Activated T-helper 1 cell treated with anti-CD3 and anti-CD28 coated beads, Interleukin-2, amount 50 U/mL, for 16 hours (primary cell): ENCODE measurements around the gene KRTAP5-6.

Experiments used
- DNase-seq, 2 donors: peaks; one replicate each; pipeline ENCODE4 v3.0.0-alpha.2; 2020; ENCODE audit warnings: low read depth in 1 of 2, low spot score in 1 of 2

The KRTAP5-6 gene, protein sequence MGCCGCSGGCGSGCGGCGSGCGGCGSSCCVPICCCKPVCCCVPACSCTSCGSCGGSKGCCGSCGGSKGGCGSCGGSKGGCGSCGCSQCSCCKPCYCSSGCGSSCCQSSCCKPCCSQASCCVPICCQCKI

DNA sequence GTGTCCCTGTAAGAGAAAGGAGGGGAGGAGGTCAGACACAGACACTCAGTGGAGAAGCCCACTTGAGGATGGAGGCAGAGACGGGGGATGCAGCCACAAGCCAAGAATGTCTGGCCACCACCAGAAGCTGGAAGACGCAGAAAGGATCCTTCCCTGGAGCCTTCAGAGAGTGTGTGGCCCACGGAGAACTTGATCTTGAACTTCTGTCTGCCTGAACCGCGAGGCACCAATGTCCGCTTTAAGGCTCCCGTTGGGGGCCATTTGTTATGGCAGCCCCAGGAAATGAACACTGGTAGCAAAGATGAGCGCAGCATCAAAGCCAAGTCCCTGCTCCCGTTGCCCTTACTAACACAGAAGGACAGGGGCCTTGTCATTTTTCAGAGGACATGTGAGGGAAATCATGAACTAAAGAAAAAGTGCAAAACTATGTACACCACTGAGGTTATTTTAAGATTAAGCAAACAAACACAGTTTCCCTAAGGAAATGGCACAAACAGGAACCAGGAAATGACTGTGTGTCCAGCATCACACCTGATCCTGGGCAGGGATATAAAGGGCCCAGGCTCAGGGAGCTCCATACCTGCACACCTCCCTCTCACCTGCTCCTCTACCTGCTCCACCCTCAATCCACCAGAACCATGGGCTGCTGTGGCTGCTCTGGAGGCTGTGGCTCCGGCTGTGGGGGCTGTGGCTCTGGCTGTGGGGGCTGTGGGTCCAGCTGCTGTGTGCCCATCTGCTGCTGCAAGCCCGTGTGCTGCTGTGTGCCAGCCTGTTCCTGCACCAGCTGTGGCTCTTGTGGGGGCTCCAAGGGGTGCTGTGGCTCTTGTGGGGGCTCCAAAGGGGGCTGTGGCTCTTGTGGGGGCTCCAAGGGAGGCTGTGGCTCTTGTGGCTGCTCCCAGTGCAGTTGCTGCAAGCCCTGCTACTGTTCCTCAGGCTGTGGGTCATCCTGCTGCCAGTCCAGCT lies at the start of gene KRTAP5-6:
Gene KRTAP5-6, plus strand, starts transcription at position 588 of the 963 bp plus-strand sequence. Its CDS starts 51 bp downstream, at position 639.
- DNase-seq = no peak

DNA sequence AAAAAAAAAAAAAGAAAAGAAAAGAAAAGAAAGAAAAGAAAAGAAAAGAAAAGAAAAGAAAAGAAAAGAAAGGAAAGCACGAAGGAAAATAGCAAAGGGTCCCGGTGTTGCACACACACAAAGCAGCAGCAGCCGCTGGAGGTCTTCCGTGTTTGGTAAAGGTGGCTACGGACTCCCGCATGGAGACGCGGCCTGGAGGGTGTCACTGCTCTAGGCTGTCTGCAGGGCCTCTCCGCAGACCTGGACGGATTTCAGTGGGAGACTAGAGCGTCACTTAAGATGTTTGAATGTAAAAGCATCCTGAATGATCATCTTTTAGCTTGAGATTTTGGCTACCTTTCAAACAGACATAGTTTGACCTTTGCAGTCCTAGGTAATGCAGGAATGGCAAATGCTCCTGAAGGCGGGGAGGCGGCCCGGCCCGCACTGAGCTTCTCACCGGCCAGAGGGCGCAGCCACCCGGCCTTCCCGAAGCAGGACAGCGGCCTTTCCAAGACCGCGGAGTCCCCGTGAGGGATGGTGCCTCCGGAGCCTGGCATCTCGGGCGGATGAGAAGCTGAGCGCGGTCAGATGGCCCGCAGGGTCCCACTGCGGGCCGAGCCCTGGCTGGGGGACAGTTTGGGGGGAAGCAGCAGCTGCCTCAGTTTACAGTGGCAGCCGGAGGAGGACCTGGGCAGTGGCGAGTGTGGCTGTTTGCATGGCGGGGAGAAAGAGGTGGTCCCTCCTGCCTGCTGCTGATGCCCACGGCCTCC lies 48.9 kb upstream of the KRTAP5-6 start:
- no peak for DNase-seq

DNA sequence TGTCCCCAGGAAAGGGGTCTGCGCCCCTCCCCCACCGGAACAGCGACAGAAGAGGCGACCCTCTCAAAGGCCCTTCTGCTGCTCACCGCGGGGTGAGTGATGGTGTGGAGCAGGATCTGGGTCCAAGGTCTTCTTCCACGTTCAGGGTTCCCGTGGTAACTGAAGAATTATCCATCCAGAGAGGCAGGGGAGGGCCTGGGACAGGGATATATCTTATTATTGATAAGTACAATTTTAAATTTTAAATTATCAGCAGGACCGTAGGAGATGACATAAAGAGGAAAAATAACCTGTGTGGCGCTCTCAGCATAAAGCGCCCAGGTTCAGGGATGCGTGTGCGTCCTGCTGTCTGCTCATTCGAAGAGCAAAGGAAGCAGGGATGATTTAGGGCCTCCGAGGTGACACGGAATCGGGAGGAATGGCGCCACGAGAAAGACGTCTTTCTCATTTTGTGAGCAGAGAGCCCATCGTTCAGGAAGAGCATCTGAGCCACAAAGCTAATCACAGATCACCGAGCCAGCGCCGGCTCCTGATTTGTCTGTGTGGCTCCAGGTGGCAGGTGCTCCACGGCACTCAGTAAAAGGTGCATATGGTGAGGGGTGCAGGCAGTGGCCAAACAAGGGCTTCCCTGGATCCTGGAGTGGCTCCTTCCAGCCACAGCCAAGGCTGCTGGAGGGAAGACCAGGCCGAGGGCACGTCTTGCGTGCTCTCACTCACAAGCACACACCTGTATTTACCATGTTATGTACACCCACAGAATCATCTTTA lies 48.2 kb upstream of the KRTAP5-6 start:
- no peak for DNase-seq

DNA sequence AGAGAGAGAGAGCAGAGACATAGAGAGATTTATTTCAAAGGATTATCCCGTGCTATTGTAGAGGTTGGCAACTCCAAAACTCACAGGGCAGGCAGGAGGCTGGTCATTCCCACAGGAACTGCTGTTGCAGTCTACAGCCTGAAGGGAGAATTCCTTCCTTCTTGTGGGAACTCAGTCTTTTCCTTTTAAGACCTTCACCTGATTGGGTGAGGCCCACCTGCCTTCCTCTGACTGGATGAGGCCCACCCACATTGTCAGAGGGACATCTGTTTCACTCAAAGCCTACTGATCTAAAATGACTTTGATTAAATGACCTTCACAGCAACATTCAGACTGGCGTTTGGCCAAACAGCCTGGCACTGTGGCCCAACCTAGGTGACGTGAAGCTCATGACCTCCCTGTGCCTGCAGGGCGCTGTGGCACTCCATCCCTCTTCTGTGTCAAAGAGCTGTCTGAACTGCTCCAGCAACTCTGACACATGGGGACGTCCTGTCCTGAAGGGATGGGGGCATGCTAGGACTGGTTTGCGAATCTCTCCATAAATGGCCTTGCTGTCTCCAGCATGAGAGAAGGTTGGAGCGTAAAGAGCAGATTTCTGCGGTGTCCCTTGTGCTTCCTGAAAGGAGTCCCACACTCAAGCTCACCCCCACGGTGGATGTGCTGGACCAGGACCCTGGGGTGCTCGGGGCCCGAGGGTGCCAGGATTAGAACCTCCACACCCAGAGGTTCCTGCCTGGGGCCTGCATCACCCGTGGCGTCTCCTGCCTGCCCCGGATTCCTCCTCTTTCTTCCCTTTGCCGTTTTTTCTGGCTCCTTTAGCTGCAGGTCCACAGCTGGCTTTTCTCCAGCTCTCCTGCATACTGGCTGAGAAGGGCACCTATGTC lies 46.7 kb upstream of the KRTAP5-6 start:
- no peak for DNase-seq

DNA sequence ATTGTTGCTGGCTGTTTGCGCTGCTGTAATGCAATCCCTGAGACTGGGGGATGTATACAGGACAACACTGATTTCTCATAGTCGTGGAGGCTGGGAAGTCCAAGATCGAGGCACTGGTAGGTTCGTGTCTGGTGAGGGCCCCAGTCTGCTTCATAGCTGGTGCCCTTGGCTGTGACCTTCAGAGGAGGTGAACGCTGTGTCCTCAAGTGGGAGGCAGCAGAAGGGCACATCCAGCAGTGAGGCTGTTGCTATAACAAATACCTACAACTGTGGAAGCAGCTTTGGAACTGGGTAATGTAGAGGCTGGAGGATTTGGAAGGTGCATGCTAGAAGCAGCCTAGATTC lies 46.1 kb upstream of the KRTAP5-6 start:
- DNase-seq = no peak

DNA sequence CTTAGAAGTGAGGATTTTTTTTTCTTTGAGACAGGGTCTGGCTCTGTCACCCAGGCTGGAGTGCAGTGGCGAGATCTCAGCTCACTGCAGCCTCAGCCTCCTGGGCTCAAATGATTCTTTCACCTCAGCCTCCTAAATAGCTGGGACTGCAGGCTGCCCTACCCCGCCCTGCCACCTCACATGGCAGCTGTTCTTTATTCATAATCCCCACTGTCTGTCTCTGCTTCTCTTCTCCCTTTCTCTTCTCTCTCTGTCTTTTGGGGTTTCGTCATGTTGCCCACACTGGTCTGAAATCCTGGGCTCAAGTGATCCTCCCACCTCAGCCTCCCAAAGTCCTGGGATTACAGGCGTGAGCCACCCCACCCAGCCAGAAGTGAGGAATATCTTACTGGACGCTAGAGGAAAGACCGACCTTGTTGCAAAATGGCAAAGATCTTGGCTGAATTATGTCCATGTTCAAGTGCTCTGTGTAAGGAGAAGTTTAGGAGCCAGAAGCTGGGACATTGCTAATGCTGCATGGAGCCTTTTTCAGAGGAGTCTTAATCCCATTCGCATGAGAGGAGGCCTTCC lies 45.5 kb upstream of the KRTAP5-6 start:
- no peak for DNase-seq

DNA sequence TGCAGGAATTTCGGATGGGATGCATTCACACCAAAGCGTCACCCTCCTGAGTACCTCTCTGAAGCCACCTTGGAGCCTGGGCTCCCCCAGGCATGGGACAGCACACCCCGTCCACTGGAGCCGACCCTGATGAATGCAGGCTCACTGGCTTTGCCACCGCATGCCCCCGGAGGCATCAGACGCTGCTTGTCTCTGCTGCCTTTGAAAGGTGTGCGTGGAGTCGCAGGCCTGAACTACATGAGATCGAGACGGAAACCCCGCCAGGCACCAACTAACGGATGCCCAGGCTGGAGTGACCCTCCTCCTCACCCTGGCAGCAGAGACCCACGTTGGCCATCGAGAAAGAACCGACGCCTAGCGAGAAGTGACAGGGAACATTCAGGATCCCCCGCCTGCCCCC lies 45.0 kb upstream of the KRTAP5-6 start:
- no peak for DNase-seq

DNA sequence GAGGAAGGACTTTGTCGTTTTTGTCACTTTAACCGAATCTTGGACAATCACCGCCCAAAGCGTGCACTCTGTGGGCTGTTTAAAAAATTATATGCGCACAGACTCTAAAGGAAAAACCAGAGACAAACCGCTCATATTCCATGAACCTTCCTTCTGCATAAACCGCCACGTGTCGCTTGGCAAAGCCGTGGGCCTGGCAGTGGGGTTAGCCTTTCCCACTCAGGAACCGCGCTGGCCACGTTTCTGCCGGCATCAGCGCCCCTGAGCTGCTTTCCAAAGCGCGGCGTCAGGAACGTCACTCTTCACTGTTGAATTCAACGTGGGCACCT lies 44.6 kb upstream of the KRTAP5-6 start:
- no peak for DNase-seq

DNA sequence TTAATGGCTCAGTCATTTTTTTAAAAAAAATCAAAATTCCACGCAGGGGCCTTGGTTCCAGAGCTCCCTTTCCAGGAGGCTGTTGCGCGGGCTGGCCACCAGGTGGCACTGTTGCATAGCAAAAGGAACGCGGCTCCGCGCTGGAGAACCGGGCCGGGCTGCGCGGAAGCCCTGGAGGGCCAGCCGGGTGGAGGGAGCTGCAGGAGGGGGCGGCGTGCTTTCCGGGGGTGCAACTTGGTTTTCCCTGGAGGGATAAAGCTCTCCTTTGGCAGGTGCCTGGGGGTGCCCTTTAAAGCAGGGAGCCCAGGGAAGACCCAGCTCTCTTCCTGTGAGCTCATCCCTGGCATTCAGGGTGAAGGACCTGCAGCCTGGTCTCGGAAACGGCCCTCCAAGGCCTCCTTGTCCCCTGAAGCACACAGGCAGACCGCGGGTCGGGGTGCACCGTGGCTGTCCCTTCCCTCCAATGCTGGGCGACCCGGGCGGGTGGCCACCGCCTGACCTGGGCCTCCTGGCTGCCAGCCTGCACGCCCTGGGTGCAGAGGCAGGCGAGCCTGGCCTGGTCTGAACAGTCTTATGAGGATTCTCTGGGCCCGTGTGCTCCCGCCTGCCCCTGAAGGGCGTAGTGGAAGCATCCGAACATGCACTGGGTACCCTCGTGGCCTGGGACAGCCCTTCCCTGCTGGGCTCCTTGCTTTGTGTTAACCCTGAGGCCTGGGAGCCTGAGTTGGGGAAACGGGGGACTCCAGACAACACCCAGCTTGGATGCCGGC lies 44.0 kb upstream of the KRTAP5-6 start:
- DNase-seq = peak; percentile 70 to 74

DNA sequence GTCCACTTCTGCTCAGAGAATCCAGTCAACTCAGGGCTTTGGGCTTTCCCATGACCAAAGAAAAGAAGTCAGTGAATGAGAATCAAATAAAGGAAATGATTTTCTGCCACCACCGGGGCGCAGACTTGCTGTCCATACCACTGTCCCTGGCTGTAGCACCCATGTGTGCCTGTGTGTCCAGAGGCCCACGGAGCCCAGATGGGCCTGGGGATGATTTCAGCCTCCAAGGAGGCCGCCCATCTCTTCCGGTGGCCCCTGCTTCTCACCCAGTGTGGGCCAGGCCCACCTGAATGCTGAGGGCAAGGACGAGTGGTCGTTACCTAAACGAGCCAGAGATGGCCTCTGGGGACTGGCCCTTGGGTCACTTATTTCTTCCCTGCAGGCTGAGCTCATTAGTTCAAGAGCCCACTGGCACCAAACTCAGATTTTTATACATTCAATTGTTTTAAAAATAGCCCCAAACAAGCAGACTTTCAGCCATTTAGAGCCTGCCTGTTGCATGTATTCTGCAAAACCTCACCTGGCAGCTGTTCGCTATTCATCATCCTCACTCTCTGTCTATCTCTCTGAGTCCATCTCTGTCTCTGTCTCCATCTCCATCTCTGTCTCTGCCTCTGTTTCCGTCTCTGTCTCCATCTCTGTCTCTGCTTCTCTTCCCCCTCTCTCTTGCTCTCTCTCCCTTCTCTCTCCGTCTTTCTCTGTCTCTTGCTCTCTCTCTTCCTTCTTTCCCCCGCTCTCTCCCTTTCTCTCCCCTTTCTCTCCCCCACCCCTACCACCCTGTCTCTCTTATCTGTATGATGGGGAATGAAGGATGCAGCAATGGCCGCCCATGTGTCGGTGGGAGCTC lies 43.2 kb upstream of the KRTAP5-6 start:
- DNase-seq = no peak

DNA sequence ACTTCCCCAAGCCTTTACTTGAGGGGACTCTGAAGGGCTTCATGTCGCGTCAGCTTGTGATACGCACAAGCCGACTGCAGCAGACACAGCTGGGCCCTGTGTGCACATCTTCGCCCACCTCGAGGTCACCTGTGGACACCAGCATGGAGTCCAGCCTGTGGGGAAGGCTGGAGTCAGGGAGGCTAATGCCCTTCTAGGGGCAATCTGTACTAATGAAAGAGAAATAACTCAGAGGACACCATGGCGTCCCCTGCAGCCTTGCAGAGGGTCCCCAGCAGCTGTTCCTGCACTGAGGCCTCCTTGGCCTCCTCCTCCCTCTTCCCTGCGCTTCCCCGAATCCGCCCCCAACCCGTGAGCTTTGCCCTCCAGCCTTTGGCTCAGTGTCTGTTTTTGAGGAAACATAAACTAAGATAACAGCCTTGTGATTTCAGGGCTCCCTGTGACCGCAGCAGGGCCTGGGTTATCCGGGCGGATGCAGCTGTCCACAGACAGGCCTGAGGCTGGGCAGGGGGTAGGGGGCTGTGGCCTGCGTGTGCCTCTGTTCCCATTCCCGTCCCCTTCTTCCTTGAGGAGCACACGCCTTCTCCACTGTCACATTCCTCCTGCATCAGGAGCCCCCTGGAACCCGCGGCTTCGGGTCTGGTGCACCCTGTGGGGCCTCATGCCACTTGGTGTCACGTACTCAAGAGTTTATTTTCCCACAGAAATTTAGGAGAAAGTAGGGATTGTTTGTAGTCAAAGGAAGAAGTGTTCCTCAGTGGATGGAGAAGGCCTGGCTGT lies 42.4 kb upstream of the KRTAP5-6 start:
- no peak for DNase-seq

DNA sequence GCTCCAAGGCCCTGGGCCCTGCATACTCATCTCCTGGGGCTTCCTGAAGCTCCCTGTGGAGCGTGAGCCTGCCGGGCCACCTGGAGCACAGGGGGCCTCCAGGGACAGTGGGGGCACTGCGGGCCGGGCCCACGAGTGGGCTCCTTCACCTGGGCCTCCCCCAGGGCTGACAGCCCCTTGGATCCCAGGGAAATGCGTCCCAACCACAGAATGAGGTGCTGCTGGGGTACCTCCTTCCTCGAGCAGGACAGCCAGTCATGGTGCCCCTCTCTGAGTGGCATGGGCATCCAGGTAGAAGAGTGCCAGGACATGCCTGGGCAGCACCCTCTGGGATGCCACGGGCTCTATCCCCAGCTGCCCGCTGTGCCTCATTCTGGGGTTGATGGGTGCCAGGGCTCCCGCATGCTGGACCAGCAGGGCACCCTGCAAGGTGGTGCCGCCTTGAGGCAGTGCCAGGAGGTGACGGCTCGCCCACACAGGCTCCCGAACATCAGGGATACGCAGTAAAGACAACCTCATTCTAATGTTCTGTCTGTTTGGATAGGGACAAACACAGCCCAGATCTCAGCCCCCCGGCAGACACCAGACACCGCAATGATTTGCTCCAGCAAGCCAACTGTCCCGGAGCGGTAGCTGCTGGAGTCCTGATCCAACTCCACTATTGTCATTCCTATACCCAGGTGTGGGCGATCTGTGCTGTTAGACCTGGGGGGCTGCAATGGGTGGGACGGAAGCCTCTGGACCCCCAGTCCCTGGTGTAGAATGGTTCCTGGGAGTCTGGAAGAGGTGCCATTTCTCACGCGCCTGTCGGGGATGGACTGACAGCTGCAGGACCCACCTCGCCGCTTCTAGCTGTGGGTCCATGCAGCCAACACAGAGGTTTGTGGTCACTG lies 41.6 kb upstream of the KRTAP5-6 start:
- no peak for DNase-seq

DNA sequence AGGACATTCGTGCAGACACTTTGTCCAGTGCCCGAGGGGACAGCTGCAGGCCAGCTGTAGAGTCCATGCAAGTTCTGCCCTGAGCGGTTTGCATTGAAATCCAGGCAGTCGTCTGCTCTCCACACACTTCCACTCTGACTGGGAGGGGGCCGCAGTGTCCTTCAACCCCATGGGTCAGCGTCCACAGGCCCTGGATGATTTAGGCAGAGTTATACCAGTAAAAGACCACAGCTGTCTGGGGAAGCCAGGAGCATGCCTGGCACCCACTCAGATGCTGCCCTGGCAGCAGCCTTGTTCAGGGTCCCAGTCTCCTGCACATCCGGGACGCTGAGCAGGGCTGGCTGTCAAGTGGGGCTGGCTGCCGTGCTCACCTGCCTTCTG lies 40.9 kb upstream of the KRTAP5-6 start:
- no peak for DNase-seq

DNA sequence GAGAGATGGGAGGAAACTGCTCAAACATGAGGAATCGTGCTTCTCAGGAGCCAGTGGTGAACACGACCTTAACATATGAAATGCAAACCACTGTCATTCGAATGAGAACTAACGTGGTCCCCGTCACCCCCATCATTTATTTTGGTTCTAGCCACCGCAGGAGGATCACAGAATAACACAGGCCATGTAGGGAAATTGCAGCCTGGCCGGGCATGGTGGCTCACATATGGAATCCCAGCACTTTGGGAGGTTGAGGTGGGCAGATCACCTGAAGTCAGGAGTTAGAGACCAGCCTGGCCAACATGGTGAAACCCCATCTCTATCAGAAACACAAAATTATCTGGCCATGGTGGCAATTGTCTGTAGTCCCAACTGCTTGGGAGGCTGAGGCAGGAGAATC lies 40.3 kb upstream of the KRTAP5-6 start:
- DNase-seq = no peak

DNA sequence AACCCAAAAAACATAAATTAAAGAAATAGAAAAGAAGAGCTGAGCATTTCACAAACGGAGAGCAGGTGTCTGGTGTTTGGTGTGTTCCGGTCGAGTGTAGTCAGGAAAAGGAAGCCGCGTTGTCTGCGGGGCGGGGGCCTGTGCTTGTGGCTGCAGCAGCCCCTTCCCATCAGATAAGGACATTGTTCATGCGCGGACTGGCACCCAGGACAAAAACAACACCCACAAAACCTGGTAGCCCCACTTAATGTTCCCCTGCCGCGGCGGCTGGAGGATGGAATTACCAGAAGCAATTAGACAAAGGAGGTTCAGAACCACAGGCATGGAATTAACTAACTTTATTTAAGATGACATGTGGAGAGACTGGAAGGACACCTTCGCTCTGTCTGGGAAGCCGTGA lies 37.5 kb upstream of the KRTAP5-6 start:
- no peak for DNase-seq

DNA sequence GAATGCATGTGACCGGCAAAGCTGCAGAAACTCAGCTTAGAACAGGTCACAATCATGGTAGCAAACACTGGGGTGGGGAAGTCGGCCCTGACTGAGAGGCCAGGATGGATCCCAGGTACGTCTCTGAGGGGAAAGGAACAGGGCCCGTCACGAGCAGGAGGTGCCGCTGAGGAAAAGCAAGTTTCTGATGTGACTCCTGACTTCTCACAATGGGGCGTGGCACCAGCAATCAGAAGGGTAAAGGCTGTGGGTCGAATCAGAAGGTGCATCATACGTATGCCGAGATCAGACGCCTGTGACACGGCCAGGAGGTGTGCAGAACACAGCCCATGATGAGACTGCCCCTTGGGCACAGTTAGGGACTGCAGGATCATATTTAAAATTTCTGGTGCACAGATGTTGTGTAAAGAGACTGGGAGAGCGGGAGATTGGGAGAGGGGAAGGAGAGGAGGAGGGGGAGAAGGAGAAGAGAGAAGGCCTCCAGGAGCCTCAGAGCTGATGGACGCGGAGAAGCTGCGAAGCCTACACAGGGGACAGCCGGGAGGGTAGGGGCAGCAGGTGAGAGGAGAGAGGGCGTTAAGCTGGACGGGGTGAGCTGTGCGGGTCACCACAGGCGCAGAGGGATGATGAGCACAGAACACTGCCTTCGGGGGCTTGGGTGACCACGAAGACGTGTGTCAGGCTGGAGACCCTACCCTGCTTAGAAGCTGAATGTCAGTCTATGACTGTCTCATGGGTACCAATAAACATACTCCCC lies 36.7 kb upstream of the KRTAP5-6 start:
- no peak for DNase-seq
